Bronchial epithelial cell (primary cell): ENCODE results near the gene RAPGEF4. TPM values are rescaled to one million over a fixed set of nuclear protein-coding genes. Genes with fewer than 3 reads are reported as not detected.

ENCODE experiments used
- DNase-seq: peaks from one replicate; pipeline ENCODE4 v3.0.0-alpha.2; 2010; ENCODE audit warnings: low read depth
- FAIRE-seq: peaks from 2 replicates; lab custom pipeline; 2011; peaks lifted over from hg19 to GRCh38; lab: Jason Lieb, UNC
- H3K27me3 ChIP-seq: 2 replicates; pipeline ENCODE4 v1.5.1; 2011; ENCODE audit warnings: low read length; ENCODE audit not compliant: control insufficient read depth, insufficient read depth
- H3K36me3 ChIP-seq: 2 replicates; pipeline ENCODE4 v1.5.1; 2011; ENCODE audit warnings: low read length; ENCODE audit not compliant: control insufficient read depth, insufficient read depth
- H3K4me3 ChIP-seq: 2 replicates; pipeline ENCODE4 v1.5.1; 2011; ENCODE audit warnings: mild to moderate bottlenecking, low read depth, low read length, control low read depth
- CTCF ChIP-seq: IDR thresholded peaks from 2 replicates; pipeline ENCODE4 v1.5.1; 2011; ENCODE audit warnings: mild to moderate bottlenecking, moderate library complexity, low read length, control low read depth, inconsistent platforms; ENCODE audit not compliant: insufficient read depth, severe bottlenecking
- total RNA-seq: library from RNA; depleted of rRNA; stranded (reverse); fragments of >200 nt; gene quantifications from 2 replicates; pipeline ENCODE4 v1.2.1, GENCODE V29; 2014

RAPGEF4 gene
- total RNA-seq, 1 donor from 2014 or later, result 0.26 TPM

- Histone ChIP-seq H3K4me3 (no peak overlapping the region), H3K27me3 (no peaks in the 10 kb centered on the region), H3K36me3 (no peaks in the 10 kb centered on the region)
- DNase-seq (no peak), FAIRE-seq (no peak)
- TF ChIP-seq CTCF, result no peak
Observed at GRCh38 chr2:173019755-173020154, 284.1 kb downstream of the RAPGEF4 start.

GRCh38 chr2:173021939-173022371 is 286.3 kb downstream of the RAPGEF4 start:
- DNase-seq (peak; percentile 78), FAIRE-seq (no peak)
- TF ChIP-seq CTCF, result peak; percentile 49
- no peaks in the 10 kb centered on the region for H3K36me3 ChIP-seq
- no peak overlapping the region for H3K4me3 ChIP-seq
- H3K27me3 ChIP-seq, result no peaks in the 10 kb centered on the region

- FAIRE-seq, result no peak
- no peak for TF ChIP-seq CTCF
- no peaks in the 10 kb centered on the region for H3K36me3 ChIP-seq
- no peak overlapping the region for H3K4me3 ChIP-seq
- DNase-seq, result no peak
- H3K27me3 ChIP-seq, result no peaks in the 10 kb centered on the region
Observed at GRCh38 chr2:173023718-173024117, 288.1 kb downstream of the RAPGEF4 start.

GRCh38 chr2:173026479-173026878 is 290.8 kb downstream of the RAPGEF4 start:
- no peak for TF ChIP-seq CTCF
- Histone ChIP-seq H3K4me3 (no peak overlapping the region), H3K36me3 (no peaks in the 10 kb centered on the region), H3K27me3 (no peaks in the 10 kb centered on the region)
- DNase-seq, result no peak
- FAIRE-seq, result no peak

GRCh38 chr2:173027181-173028128 is 291.8 kb downstream of the RAPGEF4 start:
- DNase-seq (peak; percentile 85), FAIRE-seq (no peak)
- Histone ChIP-seq H3K4me3 (no peak overlapping the region), H3K36me3 (no peaks in the 10 kb centered on the region), H3K27me3 (no peaks in the 10 kb centered on the region)
- peak; percentile 76 for TF ChIP-seq CTCF
